GM12878 (cell line): ENCODE measurements around the gene NUMB. TPM values are rescaled to one million over a fixed set of nuclear protein-coding genes. Genes with fewer than 3 reads are reported as not detected.

ENCODE experiments used
- CUX1 ChIP-seq: IDR thresholded peaks from 2 replicates; pipeline ENCODE4 v1.6.1; 2012; ENCODE audit warnings: improper control_type of control experiment, low read depth, low read length; ENCODE audit not compliant: insufficient replicate concordance
- SIN3A ChIP-seq: IDR thresholded peaks from 2 replicates; pipeline ENCODE4 v1.6.1; 2012; ENCODE audit warnings: low read depth, low read length, improper control_type of control experiment
- USF1 ChIP-seq: IDR thresholded peaks from 2 replicates; pipeline ENCODE4 v1.6.1; 2011; ENCODE audit warnings: borderline replicate concordance, low read depth, mild to moderate bottlenecking, moderate library complexity, mixed read lengths, low read length; ENCODE audit not compliant: insufficient read depth; ENCODE audit errors: extremely low read length
- ZBED1 ChIP-seq: IDR thresholded peaks from 2 replicates; pipeline ENCODE4 v1.6.1; 2016; ENCODE audit warnings: borderline replicate concordance
- polyA plus RNA-seq, 11 experiments: library from polyadenylated mRNA; depleted of rRNA in 4 of 11; unstranded in 6 of 11; stranded (reverse) in 5 of 11; fragments of >200 nt; fragmentation: Nextera tagmentation in 4 of 11; fragmentation: Illumina TruSeq in 1 of 11; extraction: Ambion mirVana in 4 of 11; extraction: Trizol in 1 of 11; gene quantifications; 1 replicate in 1 of 11; 2 replicates in 10 of 11; pipeline versions ENCODE4 v1.2.1 to v1.2.3, GENCODE V29; 2011 to 2016; ENCODE audit warnings: inconsistent platforms in 2 of 11, missing spikeins in 2 of 11, low read depth in 1 of 11
- total RNA-seq, 4 experiments: library from RNA; depleted of rRNA in 3 of 4; stranded (reverse); fragments of >200 nt in 3 of 4; fragmentation: Illumina TruSeq in 1 of 4; extraction: Trizol in 1 of 4; gene quantifications; 2 replicates each; pipeline versions ENCODE4 v1.2.1 to v1.2.3, GENCODE V29; 2013 to 2021

NUMB gene
- total and polyA plus RNA-seq, 10 of the 15 experiments (the other 5 are each of a cell fraction or from before 2014, with no cell fraction given): 22.0 to 147 (median 48.9) TPM

- TF ChIP-seq CUX1 (no peak), ZBED1 (no peak), USF1 (no peak), SIN3A (no peak)
Measured at GRCh38 chr14:73283608-73284379, 174.6 kb downstream of the NUMB start (continued).
